Measurements from ENCODE around the gene DKK1.

DKK1 gene

DNA sequence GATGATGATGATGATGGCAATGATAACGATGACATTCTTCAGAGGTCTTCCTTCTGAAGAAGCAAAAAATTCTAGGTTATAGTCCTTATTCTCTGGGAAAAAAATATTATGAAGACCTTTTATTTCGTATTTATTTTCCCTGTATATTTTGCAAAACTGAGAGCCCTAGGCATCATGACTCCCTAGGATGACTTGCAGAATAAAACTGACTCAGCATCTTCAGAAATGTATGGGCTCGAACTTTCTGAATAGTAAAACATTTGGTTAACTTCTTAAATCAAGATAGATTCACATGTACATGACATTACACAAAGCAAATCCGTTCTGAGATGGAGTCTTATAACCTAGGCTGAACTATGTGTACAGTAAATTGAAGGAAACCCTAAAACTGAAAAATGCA is 29.4 kb downstream of the DKK1 start:
- Histone ChIP-seq H3K9me3 (no peaks in the 10 kb centered on the region), H3K4me3 (ENCODE audit: low read depth in 1 of 2, low read length in 1 of 2) (no peak overlapping the region), H3K27ac (no peak overlapping the region), H3K27me3 (no peaks in the 10 kb centered on the region), H3K36me3 (no peaks in the 10 kb centered on the region), H3K4me1 (ENCODE audit: control insufficient read depth in 1 of 2, insufficient read depth in 1 of 2, low read depth in 1 of 2, low read length in 1 of 2) (no peaks in the 10 kb centered on the region)
- TF ChIP-seq CTCF (IDR thresholded peaks at IDR 0.05): no peak

DNA sequence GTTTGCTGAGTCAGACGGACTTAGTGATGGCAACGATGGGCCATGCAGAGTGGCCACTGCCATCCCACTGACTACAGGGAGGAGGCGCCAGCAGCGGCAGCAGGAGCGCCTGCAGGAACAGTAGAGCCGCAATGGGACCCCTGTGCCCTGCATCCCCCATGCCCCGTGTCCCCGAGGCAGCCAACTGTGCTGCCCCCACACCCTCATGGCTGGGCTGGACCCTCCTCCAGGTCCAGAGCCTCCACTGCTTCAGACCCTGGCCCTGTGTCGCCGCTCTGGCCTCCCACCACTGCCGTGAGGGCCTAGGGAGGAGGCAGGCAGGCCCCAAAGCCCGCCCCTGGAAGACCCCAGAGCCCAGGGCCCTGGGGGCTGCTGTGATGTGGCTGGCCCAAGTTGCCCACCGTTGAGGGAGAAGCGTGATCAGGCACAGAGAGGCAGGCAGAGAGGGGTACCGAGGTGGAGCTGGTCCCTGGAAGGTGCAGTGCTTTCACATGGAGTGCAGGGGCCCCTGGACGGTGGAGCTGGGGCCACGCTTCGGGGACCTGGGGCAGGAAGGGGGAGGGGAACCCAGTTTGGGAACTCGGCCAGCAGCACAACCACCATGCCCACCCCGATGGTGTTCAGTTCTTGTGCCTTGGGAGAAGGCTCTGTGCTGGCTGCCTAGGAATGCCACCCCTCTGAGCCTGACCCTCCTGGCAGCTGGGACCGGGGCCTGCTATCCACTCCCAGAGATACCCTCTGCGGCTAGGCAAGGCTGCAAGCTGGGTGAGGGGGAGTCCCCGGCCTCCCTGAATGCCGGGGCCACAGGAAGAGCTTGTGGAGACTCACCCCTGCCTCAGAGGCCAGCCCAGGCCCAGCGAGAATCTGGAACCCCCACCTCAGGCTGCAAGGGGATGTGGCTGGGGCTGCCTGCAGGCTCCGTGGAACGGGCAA is 32.6 kb downstream of the DKK1 start:
- TF ChIP-seq CTCF (IDR thresholded peaks at IDR 0.05): no peak
- H3K27me3 ChIP-seq: no peaks in the 10 kb centered on the region
- H3K4me3 ChIP-seq (ENCODE audit: low read depth in 1 of 2, low read length in 1 of 2): no peak overlapping the region
- H3K4me1 ChIP-seq (ENCODE audit: control insufficient read depth in 1 of 2, insufficient read depth in 1 of 2, low read depth in 1 of 2, low read length in 1 of 2): no peaks in the 10 kb centered on the region
- H3K9me3 ChIP-seq: no peaks in the 10 kb centered on the region
- no peaks in the 10 kb centered on the region for H3K36me3 ChIP-seq
- H3K27ac ChIP-seq: no peak overlapping the region

- H3K27ac ChIP-seq: no peak overlapping the region
Measured at GRCh38 chr10:52347327-52347667, 33.2 kb downstream of the DKK1 start.

DNA sequence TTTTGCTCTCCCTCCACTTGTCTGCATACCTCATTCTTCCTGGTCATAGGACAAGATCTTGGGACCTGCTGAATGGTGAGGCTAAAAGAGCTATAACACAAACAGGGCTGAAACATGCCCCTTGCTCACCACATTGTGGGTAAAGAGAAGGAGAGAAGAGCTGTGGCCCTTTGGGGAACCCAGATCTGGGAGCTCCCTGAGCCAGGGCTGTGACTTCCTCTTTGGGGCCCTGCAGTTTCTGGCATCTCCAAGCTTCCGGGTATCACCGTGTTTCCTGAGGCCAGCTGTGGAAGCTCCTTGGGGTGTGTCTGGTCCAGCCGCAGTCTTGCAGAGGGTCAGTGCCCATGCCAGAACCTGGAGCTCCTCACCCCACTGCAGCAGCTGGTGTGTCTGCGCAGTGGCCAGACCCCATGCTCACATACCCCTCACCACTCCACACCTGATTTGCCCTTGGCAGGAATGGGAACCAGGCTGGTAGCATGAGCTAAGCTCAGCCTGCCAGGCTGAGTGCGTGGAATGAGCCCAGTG is 34.0 kb downstream of the DKK1 start:
- TF ChIP-seq CTCF (IDR thresholded peaks at IDR 0.05): no peak
- Histone ChIP-seq H3K4me3 (ENCODE audit: low read depth in 1 of 2, low read length in 1 of 2) (no peak overlapping the region), H3K27ac (no peak overlapping the region), H3K36me3 (no peaks in the 10 kb centered on the region), H3K9me3 (no peaks in the 10 kb centered on the region), H3K27me3 (no peaks in the 10 kb centered on the region), H3K4me1 (ENCODE audit: control insufficient read depth in 1 of 2, insufficient read depth in 1 of 2, low read depth in 1 of 2, low read length in 1 of 2) (no peaks in the 10 kb centered on the region)

More at GRCh38 chr10:52347327-52347667, 33.2 kb downstream of the DKK1 start:
- Histone ChIP-seq H3K36me3 (no peaks in the 10 kb centered on the region), H3K27me3 (no peaks in the 10 kb centered on the region), H3K4me1 (ENCODE audit: control insufficient read depth in 1 of 2, insufficient read depth in 1 of 2, low read depth in 1 of 2, low read length in 1 of 2) (no peaks in the 10 kb centered on the region), H3K4me3 (ENCODE audit: low read depth in 1 of 2, low read length in 1 of 2) (no peak overlapping the region), H3K9me3 (no peaks in the 10 kb centered on the region)
- TF ChIP-seq CTCF (IDR thresholded peaks at IDR 0.05): no peak

DNA sequence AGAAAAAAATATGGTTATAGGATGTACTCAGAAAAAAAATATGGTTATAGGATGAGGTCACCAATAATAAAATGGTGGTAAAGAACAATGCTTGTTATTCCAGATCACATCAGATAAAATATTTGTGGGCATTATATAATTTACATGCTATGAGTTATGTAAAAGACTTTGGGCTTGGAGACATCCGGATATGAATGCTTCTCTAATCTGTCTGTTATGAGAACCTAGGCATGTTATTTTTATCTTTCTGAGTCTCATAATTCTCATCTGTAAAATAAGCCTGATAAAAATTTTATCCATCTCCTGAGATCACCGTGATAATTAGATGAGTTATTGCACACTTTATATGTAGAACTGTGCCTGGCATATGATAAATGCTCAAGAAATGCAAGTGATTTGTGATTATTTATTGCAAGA is 37.8 kb downstream of the DKK1 start:
- no peak for TF ChIP-seq CTCF (IDR thresholded peaks at IDR 0.05)
- Histone ChIP-seq H3K27ac (no peak overlapping the region), H3K36me3 (no peaks in the 10 kb centered on the region), H3K27me3 (no peaks in the 10 kb centered on the region), H3K4me1 (ENCODE audit: control insufficient read depth in 1 of 2, insufficient read depth in 1 of 2, low read depth in 1 of 2, low read length in 1 of 2) (no peaks in the 10 kb centered on the region), H3K9me3 (no peaks in the 10 kb centered on the region), H3K4me3 (ENCODE audit: low read depth in 1 of 2, low read length in 1 of 2) (no peak overlapping the region)
